SK-N-SH treated with all-trans-retinoic acid at 6 μM for 48 hours (cell line): Measurements from ENCODE around the gene ISL1.
A peak's percentile ranks its signal among the peaks of the same experiment; 100 is the strongest.

Source experiments
- ATAC-seq: fragments of 200-7000 bp; cut with Tn5 transposase; 3 replicates; pipeline ENCODE4 v1.9.1; 2020; ENCODE audit warnings: mild to moderate bottlenecking, moderate library complexity
- BACH2 ChIP-seq: fragments of 250-450 bp; sonication (Bioruptor Pico); IDR thresholded peaks from 2 replicates; pipeline ENCODE4 v1.9.0; 2021; ENCODE audit warnings: mild to moderate bottlenecking, borderline replicate concordance
- CSDC2 ChIP-seq: fragments of 250-450 bp; sonication (Bioruptor Pico); IDR thresholded peaks from 2 replicates; pipeline ENCODE4 v1.5.0; 2020; ENCODE audit warnings: mild to moderate bottlenecking, moderate library complexity
- ESRRG ChIP-seq: fragments of 250-450 bp; sonication (Bioruptor Pico); IDR thresholded peaks from 2 replicates; pipeline ENCODE4 v1.6.1; 2021; ENCODE audit warnings: mild to moderate bottlenecking
- GLIS3 ChIP-seq: fragments of 250-450 bp; sonication (Bioruptor Pico); IDR thresholded peaks from 2 replicates; pipeline ENCODE4 v1.5.0; 2020; ENCODE audit warnings: mild to moderate bottlenecking, moderate library complexity
- ISL1 ChIP-seq: fragments of 250-450 bp; sonication (Bioruptor Pico); IDR thresholded peaks from 2 replicates; pipeline ENCODE4 v2.1.2; 2022; ENCODE audit warnings: mild to moderate bottlenecking, moderate library complexity
- PPARA ChIP-seq: fragments of 250-450 bp; sonication (Bioruptor Pico); IDR thresholded peaks from 2 replicates; pipeline ENCODE4 v1.5.0; 2020; ENCODE audit warnings: mild to moderate bottlenecking, borderline replicate concordance
- SNAI2 ChIP-seq: fragments of 250-450 bp; sonication (Bioruptor Pico); IDR thresholded peaks from 2 replicates; pipeline ENCODE4 v1.5.0; 2020; ENCODE audit warnings: mild to moderate bottlenecking, moderate library complexity
- TCF4 ChIP-seq: fragments of 250-450 bp; sonication (Bioruptor Pico); IDR thresholded peaks from 2 replicates; pipeline ENCODE4 v1.8.0; 2021; ENCODE audit warnings: mild to moderate bottlenecking, moderate library complexity, borderline replicate concordance
- TOX ChIP-seq: fragments of 250-450 bp; sonication (Bioruptor Pico); IDR thresholded peaks from 2 replicates; pipeline ENCODE4 v1.8.0; 2021; ENCODE audit warnings: mild to moderate bottlenecking, moderate library complexity, borderline replicate concordance
- ZC3H10 ChIP-seq: fragments of 250-450 bp; sonication (Bioruptor Pico); IDR thresholded peaks from 2 replicates; pipeline ENCODE4 v1.5.1; 2021; ENCODE audit warnings: mild to moderate bottlenecking, moderate library complexity
- ZFP3 ChIP-seq: fragments of 250-450 bp; sonication (Bioruptor Pico); IDR thresholded peaks from 2 replicates; pipeline ENCODE4 v1.5.0; 2020; ENCODE audit warnings: mild to moderate bottlenecking, moderate library complexity
- ZNF565 ChIP-seq: fragments of 450-650 bp; formaldehyde crosslinking; conservative IDR thresholded peaks from 2 replicates; pipeline ENCODE4 v1.5.0; 2020; ENCODE audit warnings: low read depth, mild to moderate bottlenecking, moderate library complexity
- ZNF70 ChIP-seq: fragments of 450-650 bp; formaldehyde crosslinking; IDR thresholded peaks from 2 replicates; pipeline ENCODE4 v1.5.0; 2020; ENCODE audit warnings: mild to moderate bottlenecking, moderate library complexity
- ZNF8 ChIP-seq: fragments of 450-650 bp; formaldehyde crosslinking; IDR thresholded peaks from 2 replicates; pipeline ENCODE4 v1.5.0; 2020; ENCODE audit warnings: mild to moderate bottlenecking, moderate library complexity
- TF ChIP-seq, protein P1 (sequence below): fragments of 250-450 bp; sonication (Bioruptor Pico); IDR thresholded peaks from 2 replicates; pipeline ENCODE4 v1.5.1; 2021; ENCODE audit warnings: mild to moderate bottlenecking, moderate library complexity
- TF ChIP-seq, protein P2 (sequence below): fragments of 250-450 bp; sonication (Bioruptor Pico); IDR thresholded peaks from 2 replicates; pipeline ENCODE4 v1.5.1; 2020; ENCODE audit warnings: low read depth, mild to moderate bottlenecking, moderate library complexity
- TF ChIP-seq, protein P3 (sequence below): fragments of 250-450 bp; sonication (Bioruptor Pico); IDR thresholded peaks from 2 replicates; pipeline ENCODE4 v1.8.0; 2021; ENCODE audit warnings: low read depth, mild to moderate bottlenecking, moderate library complexity, borderline replicate concordance
- TF ChIP-seq, protein P4 (sequence below): fragments of 250-450 bp; sonication (Bioruptor Pico); IDR thresholded peaks from 2 replicates; pipeline ENCODE4 v1.8.0; 2020; ENCODE audit warnings: mild to moderate bottlenecking, moderate library complexity, borderline replicate concordance
- TF ChIP-seq, protein P5 (sequence below): fragments of 250-450 bp; sonication (Bioruptor Pico); IDR thresholded peaks from 2 replicates; pipeline ENCODE4 v1.5.0; 2020; ENCODE audit warnings: mild to moderate bottlenecking, moderate library complexity

The ISL1 gene

DNA sequence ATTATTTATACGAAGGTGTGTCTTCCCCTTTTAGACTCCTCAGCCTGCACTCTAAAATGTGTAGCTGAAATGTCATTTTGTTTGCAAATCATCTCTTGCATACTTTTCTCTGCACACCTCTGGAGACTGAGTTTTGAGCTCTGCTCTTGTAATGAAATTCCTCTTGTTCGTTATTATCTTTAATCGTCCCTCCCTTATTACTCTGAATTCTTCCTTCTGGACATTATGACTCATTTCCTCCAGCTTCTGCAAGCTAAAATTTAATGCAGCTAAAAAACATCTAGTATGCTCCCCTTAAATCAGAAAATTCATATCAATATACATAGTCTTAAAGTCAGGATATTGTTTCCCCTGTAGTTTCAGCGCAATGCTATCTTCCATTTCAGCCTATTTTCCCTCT, 13.5 kb downstream of the ISL1 start:
- peak; percentile 38 for ATAC-seq
- 0 out of 2 replicates have a peak, but pooled peaks have one; percentile 33 for TF ChIP-seq ISL1
- TF ChIP-seq, protein P1, sequence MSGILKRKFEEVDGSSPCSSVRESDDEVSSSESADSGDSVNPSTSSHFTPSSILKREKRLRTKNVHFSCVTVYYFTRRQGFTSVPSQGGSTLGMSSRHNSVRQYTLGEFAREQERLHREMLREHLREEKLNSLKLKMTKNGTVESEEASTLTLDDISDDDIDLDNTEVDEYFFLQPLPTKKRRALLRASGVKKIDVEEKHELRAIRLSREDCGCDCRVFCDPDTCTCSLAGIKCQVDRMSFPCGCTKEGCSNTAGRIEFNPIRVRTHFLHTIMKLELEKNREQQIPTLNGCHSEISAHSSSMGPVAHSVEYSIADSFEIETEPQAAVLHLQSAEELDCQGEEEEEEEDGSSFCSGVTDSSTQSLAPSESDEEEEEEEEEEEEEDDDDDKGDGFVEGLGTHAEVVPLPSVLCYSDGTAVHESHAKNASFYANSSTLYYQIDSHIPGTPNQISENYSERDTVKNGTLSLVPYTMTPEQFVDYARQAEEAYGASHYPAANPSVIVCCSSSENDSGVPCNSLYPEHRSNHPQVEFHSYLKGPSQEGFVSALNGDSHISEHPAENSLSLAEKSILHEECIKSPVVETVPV (CRISPR knock-in tag) = no peak
- TF ChIP-seq ESRRG (CRISPR knock-in tag) = no peak

DNA sequence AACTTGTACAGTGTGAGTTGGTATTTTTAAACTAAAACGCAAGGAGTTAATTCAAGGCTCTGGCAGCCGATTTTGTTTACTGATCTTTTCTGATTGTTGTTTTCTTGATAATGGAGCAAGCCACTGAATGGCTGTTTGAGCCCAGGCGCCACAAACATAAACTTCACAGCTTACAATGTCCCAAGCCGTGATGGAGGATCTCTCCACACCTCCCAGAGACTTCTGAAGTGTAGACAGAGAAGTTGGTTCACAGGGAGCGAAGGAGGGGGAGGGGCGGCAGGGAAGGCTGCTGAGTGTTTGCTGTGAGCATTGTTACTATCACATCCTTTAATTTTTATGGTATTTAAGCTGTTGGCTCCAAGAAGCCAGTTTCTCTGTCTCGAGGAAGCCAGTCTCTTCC, 14.7 kb downstream of the ISL1 start:
- ATAC-seq = peak; percentile 24
- TF ChIP-seq GLIS3 (CRISPR knock-in tag) (no peak), SNAI2 (CRISPR knock-in tag) (no peak), ZFP3 (CRISPR knock-in tag) (no peak), TOX (CRISPR knock-in tag) (no peak), TCF4 (CRISPR knock-in tag) (no peak), ZNF565 (CRISPR knock-in tag) (no peak), ZNF70 (no peak), ESRRG (CRISPR knock-in tag) (no peak), CSDC2 (CRISPR knock-in tag) (no peak), ZNF8 (CRISPR knock-in tag) (no peak), PPARA (CRISPR knock-in tag) (no peak)
- TF ChIP-seq, protein P2, sequence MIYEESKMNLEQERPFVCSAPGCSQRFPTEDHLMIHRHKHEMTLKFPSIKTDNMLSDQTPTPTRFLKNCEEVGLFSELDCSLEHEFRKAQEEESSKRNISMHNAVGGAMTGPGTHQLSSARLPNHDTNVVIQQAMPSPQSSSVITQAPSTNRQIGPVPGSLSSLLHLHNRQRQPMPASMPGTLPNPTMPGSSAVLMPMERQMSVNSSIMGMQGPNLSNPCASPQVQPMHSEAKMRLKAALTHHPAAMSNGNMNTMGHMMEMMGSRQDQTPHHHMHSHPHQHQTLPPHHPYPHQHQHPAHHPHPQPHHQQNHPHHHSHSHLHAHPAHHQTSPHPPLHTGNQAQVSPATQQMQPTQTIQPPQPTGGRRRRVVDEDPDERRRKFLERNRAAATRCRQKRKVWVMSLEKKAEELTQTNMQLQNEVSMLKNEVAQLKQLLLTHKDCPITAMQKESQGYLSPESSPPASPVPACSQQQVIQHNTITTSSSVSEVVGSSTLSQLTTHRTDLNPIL (CRISPR knock-in tag) = no peak
- TF ChIP-seq, protein P3, sequence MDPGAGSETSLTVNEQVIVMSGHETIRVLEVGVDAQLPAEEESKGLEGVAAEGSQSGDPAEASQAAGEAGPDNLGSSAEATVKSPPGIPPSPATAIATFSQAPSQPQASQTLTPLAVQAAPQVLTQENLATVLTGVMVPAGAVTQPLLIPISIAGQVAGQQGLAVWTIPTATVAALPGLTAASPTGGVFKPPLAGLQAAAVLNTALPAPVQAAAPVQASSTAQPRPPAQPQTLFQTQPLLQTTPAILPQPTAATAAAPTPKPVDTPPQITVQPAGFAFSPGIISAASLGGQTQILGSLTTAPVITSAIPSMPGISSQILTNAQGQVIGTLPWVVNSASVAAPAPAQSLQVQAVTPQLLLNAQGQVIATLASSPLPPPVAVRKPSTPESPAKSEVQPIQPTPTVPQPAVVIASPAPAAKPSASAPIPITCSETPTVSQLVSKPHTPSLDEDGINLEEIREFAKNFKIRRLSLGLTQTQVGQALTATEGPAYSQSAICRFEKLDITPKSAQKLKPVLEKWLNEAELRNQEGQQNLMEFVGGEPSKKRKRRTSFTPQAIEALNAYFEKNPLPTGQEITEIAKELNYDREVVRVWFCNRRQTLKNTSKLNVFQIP (CRISPR knock-in tag) = no peak
- TF ChIP-seq, protein P4, sequence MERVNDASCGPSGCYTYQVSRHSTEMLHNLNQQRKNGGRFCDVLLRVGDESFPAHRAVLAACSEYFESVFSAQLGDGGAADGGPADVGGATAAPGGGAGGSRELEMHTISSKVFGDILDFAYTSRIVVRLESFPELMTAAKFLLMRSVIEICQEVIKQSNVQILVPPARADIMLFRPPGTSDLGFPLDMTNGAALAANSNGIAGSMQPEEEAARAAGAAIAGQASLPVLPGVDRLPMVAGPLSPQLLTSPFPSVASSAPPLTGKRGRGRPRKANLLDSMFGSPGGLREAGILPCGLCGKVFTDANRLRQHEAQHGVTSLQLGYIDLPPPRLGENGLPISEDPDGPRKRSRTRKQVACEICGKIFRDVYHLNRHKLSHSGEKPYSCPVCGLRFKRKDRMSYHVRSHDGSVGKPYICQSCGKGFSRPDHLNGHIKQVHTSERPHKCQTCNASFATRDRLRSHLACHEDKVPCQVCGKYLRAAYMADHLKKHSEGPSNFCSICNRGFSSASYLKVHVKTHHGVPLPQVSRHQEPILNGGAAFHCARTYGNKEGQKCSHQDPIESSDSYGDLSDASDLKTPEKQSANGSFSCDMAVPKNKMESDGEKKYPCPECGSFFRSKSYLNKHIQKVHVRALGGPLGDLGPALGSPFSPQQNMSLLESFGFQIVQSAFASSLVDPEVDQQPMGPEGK = no peak
- TF ChIP-seq, protein P1 (CRISPR knock-in tag) = no peak

DNA sequence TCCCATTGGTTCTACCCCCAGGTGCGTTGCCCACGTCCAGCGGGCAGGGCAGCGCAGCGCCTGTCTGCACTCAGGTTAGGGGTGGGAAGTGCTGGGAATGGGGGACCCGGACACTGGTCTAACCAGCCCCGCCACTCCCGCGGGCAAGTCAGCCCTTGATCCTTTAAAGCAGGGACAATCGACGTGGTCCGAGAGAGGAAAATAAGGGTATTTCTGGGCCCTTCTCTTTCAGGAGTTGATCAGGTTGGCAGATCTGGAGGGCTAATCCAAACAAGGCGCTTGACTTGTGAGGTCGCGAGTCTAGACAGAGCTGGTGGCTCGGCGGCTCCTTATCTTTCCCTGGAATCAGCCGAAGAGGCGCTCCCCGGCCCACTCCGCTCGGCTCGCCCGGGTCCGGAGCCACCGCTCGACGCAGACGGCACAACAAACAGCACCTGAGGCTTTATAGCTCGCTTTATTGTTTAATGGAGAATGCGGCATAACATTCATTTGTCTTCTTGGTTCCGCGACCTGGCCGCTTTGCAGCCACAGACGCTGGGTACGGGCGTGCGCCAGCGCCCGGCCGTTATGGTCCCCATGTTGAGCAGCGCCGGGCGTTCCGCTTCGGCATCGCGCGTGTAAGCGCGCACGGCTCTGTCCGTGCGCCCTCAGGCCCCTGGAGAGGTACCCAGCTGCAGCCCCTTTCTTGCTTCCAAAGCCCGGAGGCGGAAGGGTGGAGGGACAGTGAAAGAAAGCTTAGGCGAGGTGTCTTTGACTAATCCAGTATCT, 15.8 kb downstream of the ISL1 start:
- TF ChIP-seq ISL1 (no peak), BACH2 (CRISPR knock-in tag) (no peak), ZNF565 (CRISPR knock-in tag) (0 out of 2 replicates have a peak, but pooled peaks have one; percentile 36), SNAI2 (CRISPR knock-in tag) (0 out of 2 replicates have a peak, but pooled peaks have one; percentile 28), ZFP3 (CRISPR knock-in tag) (no peak), CSDC2 (CRISPR knock-in tag) (no peak), TCF4 (CRISPR knock-in tag) (0 out of 2 replicates have a peak, but pooled peaks have one; percentile 7), ZC3H10 (CRISPR knock-in tag) (no peak)
- TF ChIP-seq, protein P5, sequence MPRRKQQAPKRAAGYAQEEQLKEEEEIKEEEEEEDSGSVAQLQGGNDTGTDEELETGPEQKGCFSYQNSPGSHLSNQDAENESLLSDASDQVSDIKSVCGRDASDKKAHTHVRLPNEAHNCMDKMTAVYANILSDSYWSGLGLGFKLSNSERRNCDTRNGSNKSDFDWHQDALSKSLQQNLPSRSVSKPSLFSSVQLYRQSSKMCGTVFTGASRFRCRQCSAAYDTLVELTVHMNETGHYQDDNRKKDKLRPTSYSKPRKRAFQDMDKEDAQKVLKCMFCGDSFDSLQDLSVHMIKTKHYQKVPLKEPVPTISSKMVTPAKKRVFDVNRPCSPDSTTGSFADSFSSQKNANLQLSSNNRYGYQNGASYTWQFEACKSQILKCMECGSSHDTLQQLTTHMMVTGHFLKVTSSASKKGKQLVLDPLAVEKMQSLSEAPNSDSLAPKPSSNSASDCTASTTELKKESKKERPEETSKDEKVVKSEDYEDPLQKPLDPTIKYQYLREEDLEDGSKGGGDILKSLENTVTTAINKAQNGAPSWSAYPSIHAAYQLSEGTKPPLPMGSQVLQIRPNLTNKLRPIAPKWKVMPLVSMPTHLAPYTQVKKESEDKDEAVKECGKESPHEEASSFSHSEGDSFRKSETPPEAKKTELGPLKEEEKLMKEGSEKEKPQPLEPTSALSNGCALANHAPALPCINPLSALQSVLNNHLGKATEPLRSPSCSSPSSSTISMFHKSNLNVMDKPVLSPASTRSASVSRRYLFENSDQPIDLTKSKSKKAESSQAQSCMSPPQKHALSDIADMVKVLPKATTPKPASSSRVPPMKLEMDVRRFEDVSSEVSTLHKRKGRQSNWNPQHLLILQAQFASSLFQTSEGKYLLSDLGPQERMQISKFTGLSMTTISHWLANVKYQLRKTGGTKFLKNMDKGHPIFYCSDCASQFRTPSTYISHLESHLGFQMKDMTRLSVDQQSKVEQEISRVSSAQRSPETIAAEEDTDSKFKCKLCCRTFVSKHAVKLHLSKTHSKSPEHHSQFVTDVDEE (CRISPR knock-in tag) = no peak
- TF ChIP-seq, protein P3 (CRISPR knock-in tag) = no peak
- peak; percentile 46 for ATAC-seq
